Forelimb muscle (tissue), 1 donor: ENCODE measurements around the gene CTPS1. TPM values are rescaled to one million over a fixed set of nuclear protein-coding genes. Genes with fewer than 3 reads are reported as not detected.

Experiments
- DNase-seq: peaks from one replicate; pipeline ENCODE4 v3.0.0-alpha.2; 2013; ENCODE audit warnings: low read depth
- polyA plus RNA-seq: library from polyadenylated mRNA; unstranded; fragments of 120-200 nt; gene quantifications from one replicate; pipeline ENCODE4 v1.2.1, GENCODE V29; 2013; ENCODE audit not compliant: insufficient read length

Gene CTPS1
- polyA plus RNA-seq, 1 donor = 18.9 TPM

- no peak for DNase-seq
These were observed 13.1 kb upstream of the CTPS1 start for GRCh38 chr1:40966417-40966816.

GRCh38 chr1:40969445-40969844 is 10.1 kb upstream of the CTPS1 start:
- no peak for DNase-seq

DNA sequence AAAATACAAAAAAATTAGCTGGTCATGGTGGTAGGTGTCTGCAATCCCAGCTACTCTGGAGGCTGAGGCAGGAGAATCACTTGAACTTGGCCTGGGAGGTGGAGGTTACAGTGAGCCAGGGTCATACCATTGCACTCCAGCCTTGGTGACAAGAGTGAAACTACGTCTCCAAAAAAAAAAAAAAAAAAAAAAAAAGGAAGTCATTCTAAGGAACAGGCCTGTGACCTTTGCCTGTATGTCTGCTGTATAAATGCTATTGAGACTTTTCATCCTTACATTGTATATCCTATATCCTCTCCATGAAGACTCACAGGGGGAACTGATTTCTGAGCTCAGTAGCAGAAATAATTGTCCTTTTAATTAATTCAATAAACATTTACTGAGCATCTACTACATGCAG is 7.5 kb upstream of the CTPS1 start:
- DNase-seq = no peak

DNA sequence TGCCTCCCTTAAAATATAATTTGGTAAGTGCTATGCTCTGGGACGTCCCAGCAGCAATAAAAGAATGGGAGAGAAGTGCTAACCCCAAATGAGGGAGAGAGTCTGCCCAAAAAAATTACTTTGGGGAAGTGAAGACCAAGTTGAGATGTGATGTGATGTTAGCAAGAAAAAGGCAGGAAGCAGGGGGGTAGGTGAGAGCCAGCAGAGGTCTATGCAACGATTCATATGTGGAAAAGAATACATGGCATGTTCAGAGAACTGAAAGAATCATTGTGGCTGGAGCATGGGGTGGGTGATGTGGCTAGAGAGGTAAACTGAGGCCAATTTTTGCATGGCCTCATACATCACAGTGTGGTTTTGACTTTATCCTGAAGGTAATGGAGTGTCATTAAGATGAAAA is 5.6 kb upstream of the CTPS1 start:
- no peak for DNase-seq

- DNase-seq = no peak
These were observed 4.6 kb upstream of the CTPS1 start for GRCh38 chr1:40974945-40975344.

- DNase-seq = no peak
These were observed 2.4 kb upstream of the CTPS1 start for GRCh38 chr1:40976952-40977690.

- DNase-seq = no peak
These were observed 1.8 kb upstream of the CTPS1 start for GRCh38 chr1:40977716-40978115.

GRCh38 chr1:40978886-40979240 is 633 bp upstream of the CTPS1 start:
- DNase-seq = no peak

DNA sequence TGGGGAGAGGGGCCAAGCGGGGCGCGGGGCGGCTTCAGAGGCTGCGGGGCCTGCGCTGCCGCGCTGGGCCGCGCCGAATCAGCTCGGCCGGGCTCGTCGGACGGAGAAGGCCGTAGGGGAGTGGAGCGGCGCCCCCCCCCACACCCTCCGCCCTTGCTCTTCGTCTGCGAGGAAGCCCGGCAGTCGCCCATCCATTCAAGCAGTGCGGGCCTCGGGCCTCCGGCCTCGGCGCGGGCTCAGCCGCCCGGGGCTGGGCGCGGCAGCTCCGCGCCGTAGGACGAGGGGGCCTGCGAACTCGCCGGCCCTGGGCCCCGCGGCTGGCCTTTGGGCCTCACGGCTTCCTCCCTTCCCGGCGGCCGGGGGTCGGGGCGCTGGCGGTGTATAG is 564 bp downstream of the CTPS1 start:
- DNase-seq = no peak

- DNase-seq = no peak
These were observed 1.1 kb downstream of the CTPS1 start for GRCh38 chr1:40980453-40981121.

DNA sequence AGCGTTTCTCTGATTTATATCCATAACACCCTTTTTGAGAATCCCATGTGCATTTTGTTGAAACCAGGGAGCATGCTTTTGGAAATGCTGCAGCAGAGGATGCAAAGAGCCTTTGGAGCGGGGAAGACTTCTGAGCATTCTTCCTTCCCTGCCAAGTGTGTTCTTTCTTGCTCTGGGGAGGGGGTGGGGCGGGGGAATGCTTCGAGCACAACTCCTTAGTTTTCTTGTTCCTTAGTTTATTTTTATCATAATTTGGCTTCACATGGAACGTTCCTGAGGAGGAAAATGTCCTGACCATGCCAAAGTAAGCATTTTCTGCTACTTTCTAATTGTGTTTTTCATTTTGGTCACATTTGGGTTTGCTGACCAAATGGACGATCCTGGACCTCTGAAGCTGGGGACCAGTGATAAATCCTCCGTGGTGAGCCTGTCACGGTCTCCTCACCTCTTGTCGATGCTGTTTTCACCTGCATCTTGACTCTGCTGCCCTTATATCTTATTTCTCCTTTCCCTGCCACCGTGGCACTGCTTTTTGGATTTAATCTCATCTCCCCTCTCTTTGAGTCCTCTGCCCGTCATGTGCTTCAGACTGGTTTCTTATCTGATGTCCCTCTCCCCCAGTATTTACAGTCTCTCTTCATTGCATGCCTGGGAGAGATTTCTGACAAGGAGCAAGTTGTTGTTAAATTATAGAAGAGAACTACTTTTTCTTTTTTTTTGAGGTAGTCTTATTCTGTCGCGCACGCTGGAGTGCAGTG is 2.4 kb downstream of the CTPS1 start:
- no peak for DNase-seq

DNA sequence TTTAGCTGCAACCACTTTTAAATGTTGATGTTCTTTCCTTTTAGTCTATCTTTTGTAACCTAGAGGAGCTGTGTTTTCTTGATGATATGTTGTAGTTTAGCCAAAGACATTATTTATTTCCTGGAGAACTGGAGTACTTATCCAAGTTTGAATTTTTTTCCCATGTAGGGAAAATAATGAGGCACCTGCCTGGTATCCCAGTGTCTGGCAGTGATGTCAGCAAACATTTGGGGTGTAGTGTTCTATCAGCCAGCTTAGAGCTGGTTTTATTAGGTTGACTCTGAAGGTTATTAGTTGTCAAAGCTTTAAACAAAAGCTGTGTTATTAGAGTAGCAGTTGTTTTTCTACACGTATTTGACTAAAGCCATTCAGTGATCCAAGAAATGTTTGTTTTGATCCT is 3.2 kb downstream of the CTPS1 start:
- no peak for DNase-seq

GRCh38 chr1:40983286-40983685 is 3.8 kb downstream of the CTPS1 start:
- DNase-seq = no peak

GRCh38 chr1:40984066-40984465 is 4.6 kb downstream of the CTPS1 start:
- DNase-seq = no peak

- DNase-seq = no peak
These were observed 5.0 kb downstream of the CTPS1 start for GRCh38 chr1:40984531-40984930.

DNA sequence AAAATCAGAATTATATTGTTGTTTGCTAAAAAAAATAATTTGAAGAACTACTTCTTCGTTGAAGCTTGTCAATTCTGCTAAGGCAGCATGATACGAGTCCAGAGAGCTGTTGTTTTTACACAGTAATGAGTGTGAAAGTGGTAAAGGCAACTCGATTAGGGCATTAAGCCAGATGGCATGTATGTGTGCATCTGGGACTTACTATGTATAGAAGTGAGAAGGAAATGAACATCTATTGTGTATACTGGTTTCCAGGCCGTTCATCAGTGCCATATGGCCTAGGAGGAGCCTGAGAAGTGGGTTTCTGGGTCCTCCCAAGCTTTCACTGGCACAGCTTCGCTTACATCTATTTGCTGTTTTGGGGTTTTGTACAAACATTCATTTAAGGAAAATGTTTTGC is 5.7 kb downstream of the CTPS1 start:
- DNase-seq = no peak

DNA sequence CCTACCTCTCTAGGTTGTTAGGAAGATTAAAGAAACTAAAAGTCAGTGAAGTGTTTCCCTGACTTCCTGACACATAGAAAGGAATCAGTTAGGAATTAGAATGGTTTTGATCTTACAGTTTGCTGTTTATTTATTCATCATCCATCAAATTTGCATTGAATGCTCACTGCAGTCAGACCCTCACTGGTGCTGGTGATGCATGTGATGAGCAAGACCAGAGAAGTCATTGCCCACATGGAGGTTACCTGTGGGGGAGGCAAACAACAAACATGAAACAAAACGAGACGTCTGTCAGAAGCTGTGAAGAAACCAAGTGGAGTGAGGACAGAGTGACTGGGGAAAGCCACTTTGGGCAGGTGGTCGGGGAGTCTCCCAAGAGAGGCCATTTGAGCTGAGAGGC is 6.4 kb downstream of the CTPS1 start:
- no peak for DNase-seq

DNA sequence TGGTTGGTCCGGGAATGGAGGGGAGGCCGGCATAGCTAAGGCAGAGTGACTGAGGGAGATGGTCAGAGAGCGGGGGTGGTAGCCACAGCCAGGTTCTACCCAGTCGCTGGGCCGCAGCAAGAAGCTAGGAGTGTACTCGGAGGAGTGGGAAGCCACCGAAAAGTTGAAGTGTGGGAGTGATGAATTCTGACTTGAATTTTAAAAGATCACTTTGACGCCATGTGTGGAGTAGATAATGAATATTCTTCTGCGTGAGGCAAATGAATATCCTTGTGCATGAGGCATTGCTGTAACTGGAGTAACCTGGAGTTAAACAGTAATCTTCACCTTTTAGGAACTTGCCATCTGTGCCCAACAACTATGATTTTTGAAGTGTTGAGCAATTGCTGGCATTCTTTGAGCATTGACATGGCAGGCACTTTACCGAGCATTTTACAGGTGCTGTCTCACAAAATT is 6.9 kb downstream of the CTPS1 start:
- DNase-seq = no peak

- no peak for DNase-seq
These were observed 7.5 kb downstream of the CTPS1 start for GRCh38 chr1:40986956-40987355.

GRCh38 chr1:40987439-40988276 is 8.2 kb downstream of the CTPS1 start:
- no peak for DNase-seq

DNA sequence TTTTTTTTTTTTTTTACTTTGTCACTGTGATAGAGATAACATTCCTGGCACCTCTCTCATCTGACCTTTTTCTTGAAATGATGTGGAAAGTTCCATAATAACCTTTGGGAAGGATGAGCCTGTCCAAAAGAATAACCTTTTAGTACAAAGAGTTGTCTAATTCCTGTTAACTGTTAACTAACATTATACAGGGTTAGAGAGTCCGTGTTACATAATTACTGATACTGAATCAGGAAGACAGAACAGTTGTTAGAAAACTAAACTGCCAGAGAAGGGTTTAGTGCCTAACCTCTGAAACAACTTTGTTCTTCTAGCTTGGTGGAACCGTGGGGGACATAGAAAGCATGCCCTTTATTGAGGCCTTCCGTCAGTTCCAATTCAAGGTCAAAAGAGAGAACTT is 8.8 kb downstream of the CTPS1 start:
- DNase-seq = no peak

DNA sequence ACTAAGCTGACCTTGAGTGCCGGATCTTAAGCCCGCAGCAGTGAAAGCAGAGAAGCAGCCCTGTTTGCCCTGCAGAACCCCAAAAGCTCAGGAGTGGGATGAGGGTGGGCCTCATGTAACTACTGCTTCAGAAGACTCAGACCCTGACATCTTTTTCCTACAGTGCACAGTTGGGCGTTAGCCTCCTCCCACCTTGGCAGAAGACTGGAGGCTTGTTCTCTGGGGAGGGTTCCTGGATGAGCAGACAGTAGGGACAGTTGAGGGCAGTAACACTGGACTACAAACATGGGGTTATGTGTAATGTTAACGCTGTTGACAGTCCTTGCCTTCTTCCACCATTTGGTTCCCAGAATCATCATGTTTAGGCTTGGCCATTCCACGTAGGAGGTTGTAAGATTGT is 9.6 kb downstream of the CTPS1 start:
- DNase-seq = no peak
